Astrocyte (in vitro differentiated cells and primary cell): ENCODE results near the gene TRAK2. TPM values are rescaled to one million over a fixed set of nuclear protein-coding genes. Genes with fewer than 3 reads are reported as not detected.
A peak's percentile ranks its signal among the peaks of the same experiment; 100 is the strongest.

Source experiments
- DNase-seq: peaks from one replicate; pipeline ENCODE4 v3.0.0-alpha.2; 2010; ENCODE audit warnings: low read depth
- FAIRE-seq: peaks from 2 replicates; lab custom pipeline; 2011; peaks lifted over from hg19 to GRCh38; lab: Jason Lieb, UNC
- H2AFZ ChIP-seq: 2 replicates; pipeline ENCODE4 v1.6.0; 2012; ENCODE audit warnings: low read depth, low read length, inconsistent platforms
- H3K27ac ChIP-seq: 2 replicates; pipeline ENCODE4 v1.5.1; 2011; ENCODE audit warnings: low read depth, low read length, inconsistent platforms
- H3K27me3 ChIP-seq: 2 replicates; pipeline ENCODE4 v1.6.0; 2011; ENCODE audit warnings: low read length, inconsistent platforms; ENCODE audit not compliant: insufficient read depth
- H3K36me3 ChIP-seq: 2 replicates; pipeline ENCODE4 v1.5.1; 2011; ENCODE audit warnings: low read length, inconsistent platforms; ENCODE audit not compliant: insufficient read depth
- H3K4me1 ChIP-seq: 2 replicates; pipeline ENCODE4 v1.5.1; 2011; ENCODE audit warnings: low read length, inconsistent platforms; ENCODE audit not compliant: insufficient read depth
- H3K4me2 ChIP-seq: 2 replicates; pipeline ENCODE4 v1.6.0; 2012; ENCODE audit warnings: low read length, inconsistent platforms
- H3K4me3 ChIP-seq: 2 replicates; pipeline ENCODE4 v1.5.1; 2011; ENCODE audit warnings: low read depth, mild to moderate bottlenecking, low read length, inconsistent platforms; ENCODE audit not compliant: insufficient read depth
- H3K79me2 ChIP-seq: 2 replicates; pipeline ENCODE4 v1.6.0; 2012; ENCODE audit warnings: mild to moderate bottlenecking, low read length, inconsistent platforms; ENCODE audit not compliant: insufficient read depth
- H3K9ac ChIP-seq: 2 replicates; pipeline ENCODE4 v1.6.0; 2012; ENCODE audit warnings: mild to moderate bottlenecking, low read length, inconsistent platforms
- H3K9me3 ChIP-seq: 2 replicates; pipeline ENCODE4 v1.5.1; 2012; ENCODE audit warnings: low read depth, mild to moderate bottlenecking, low read length, inconsistent platforms; ENCODE audit not compliant: insufficient read depth
- H4K20me1 ChIP-seq: 2 replicates; pipeline ENCODE4 v1.6.0; 2012; ENCODE audit warnings: low read length, inconsistent platforms; ENCODE audit not compliant: insufficient read depth
- H3K27ac Mint-ChIP-seq: one replicate; pipeline ENCODE4 v1.8.0; 2021; ENCODE audit warnings: mild to moderate bottlenecking, mixed read lengths; ENCODE audit not compliant: unreplicated experiment
- H3K27me3 Mint-ChIP-seq: one replicate; pipeline ENCODE4 v1.8.0; 2021; ENCODE audit warnings: low read depth, mixed read lengths; ENCODE audit not compliant: unreplicated experiment
- H3K36me3 Mint-ChIP-seq: one replicate; pipeline ENCODE4 v1.8.0; 2021; ENCODE audit warnings: low read depth, mixed read lengths; ENCODE audit not compliant: unreplicated experiment
- H3K4me1 Mint-ChIP-seq: one replicate; pipeline ENCODE4 v1.8.0; 2021; ENCODE audit warnings: low read depth, mixed read lengths; ENCODE audit not compliant: unreplicated experiment
- H3K4me3 Mint-ChIP-seq: one replicate; pipeline ENCODE4 v1.8.0; 2021; ENCODE audit warnings: mild to moderate bottlenecking, moderate library complexity, mixed read lengths; ENCODE audit not compliant: unreplicated experiment
- H3K9me3 Mint-ChIP-seq: one replicate; pipeline ENCODE4 v1.8.0; 2021; ENCODE audit warnings: mild to moderate bottlenecking, mixed read lengths; ENCODE audit not compliant: unreplicated experiment
- EZH2 ChIP-seq: IDR thresholded peaks from 2 replicates; pipeline ENCODE4 v1.6.1; 2012; ENCODE audit warnings: mild to moderate bottlenecking, low read length, inconsistent platforms; ENCODE audit not compliant: insufficient read depth
- total RNA-seq: library from RNA; stranded (reverse); gene quantifications from 2 replicates; pipeline ENCODE4 v1.2.1, GENCODE V29; 2021
- TF ChIP-seq, protein P1 (sequence below): IDR thresholded peaks from 2 replicates; pipeline ENCODE4 v1.5.1; 2011; ENCODE audit warnings: low read depth, mild to moderate bottlenecking, inconsistent platforms, low read length, moderate library complexity; ENCODE audit not compliant: insufficient read depth

TRAK2 gene
- total RNA-seq, 1 donor from 2014 or later, result 39.1 TPM

DNA sequence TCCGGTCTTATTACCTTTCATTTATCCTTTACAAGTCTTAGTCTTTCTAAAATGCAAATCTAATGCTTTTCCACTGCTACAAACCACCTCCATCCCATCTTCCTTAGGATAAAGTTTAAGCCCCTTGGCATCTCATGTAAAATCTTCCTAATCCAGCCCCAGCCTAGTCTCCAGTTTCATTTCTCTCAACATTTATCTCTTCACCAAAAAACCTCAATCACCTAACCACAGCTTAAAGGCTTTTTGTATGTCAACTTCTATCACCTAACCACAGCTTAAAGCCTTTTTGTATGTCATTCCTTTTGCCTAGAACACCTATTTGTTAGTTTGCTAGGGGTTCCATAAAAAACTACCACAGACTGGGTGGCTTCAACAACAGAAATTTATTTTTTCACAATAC lies 4.2 kb downstream of the TRAK2 start:
- Histone ChIP-seq H3K27ac (no peak overlapping the region), H3K4me2 (no peak overlapping the region), H3K36me3 (no peaks in the 10 kb centered on the region), H3K4me3 (no peak overlapping the region), H2AFZ (no peak overlapping the region), H4K20me1 (peaks cover 47% of the 10 kb centered on the region), H3K27me3 (no peaks in the 10 kb centered on the region), H3K9ac (no peak overlapping the region), H3K9me3 (no peaks in the 10 kb centered on the region), H3K79me2 (peaks cover 82% of the 10 kb centered on the region), H3K4me1 (peaks cover 3% of the 10 kb centered on the region)
- Mint-ChIP-seq H3K36me3 (peaks cover 4% of the 10 kb centered on the region), H3K27me3 (no peaks in the 10 kb centered on the region), H3K4me3 (no peak overlapping the region), H3K4me1 (peaks cover 9% of the 10 kb centered on the region), H3K27ac (no peak overlapping the region), H3K9me3 (no peaks in the 10 kb centered on the region)
- TF ChIP-seq, protein P1, sequence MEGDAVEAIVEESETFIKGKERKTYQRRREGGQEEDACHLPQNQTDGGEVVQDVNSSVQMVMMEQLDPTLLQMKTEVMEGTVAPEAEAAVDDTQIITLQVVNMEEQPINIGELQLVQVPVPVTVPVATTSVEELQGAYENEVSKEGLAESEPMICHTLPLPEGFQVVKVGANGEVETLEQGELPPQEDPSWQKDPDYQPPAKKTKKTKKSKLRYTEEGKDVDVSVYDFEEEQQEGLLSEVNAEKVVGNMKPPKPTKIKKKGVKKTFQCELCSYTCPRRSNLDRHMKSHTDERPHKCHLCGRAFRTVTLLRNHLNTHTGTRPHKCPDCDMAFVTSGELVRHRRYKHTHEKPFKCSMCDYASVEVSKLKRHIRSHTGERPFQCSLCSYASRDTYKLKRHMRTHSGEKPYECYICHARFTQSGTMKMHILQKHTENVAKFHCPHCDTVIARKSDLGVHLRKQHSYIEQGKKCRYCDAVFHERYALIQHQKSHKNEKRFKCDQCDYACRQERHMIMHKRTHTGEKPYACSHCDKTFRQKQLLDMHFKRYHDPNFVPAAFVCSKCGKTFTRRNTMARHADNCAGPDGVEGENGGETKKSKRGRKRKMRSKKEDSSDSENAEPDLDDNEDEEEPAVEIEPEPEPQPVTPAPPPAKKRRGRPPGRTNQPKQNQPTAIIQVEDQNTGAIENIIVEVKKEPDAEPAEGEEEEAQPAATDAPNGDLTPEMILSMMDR, result no peak
- no peak for TF ChIP-seq EZH2
- FAIRE-seq (no peak), DNase-seq (no peak)

- no peak overlapping the region for H2AFZ ChIP-seq
- no peaks in the 10 kb centered on the region for H3K27me3 ChIP-seq
- FAIRE-seq (no peak), DNase-seq (peak; percentile 55)
- Mint-ChIP-seq H3K4me3 (no peak overlapping the region), H3K36me3 (peaks cover 4% of the 10 kb centered on the region), H3K9me3 (no peaks in the 10 kb centered on the region), H3K27me3 (no peaks in the 10 kb centered on the region), H3K4me1 (peaks cover 9% of the 10 kb centered on the region), H3K27ac (no peak overlapping the region)
- no peaks in the 10 kb centered on the region for H3K9me3 ChIP-seq
- H3K27ac ChIP-seq, result no peak overlapping the region
- H4K20me1 ChIP-seq, result peaks cover 54% of the 10 kb centered on the region
- H3K4me1 ChIP-seq, result no peaks in the 10 kb centered on the region
- H3K9ac ChIP-seq, result no peak overlapping the region
- H3K79me2 ChIP-seq, result peaks cover 79% of the 10 kb centered on the region
- TF ChIP-seq EZH2, result no peak
- TF ChIP-seq, protein P1, result no peak
- H3K36me3 ChIP-seq, result no peaks in the 10 kb centered on the region
- no peak overlapping the region for H3K4me2 ChIP-seq
- no peak overlapping the region for H3K4me3 ChIP-seq
These were observed 6.4 kb downstream of the TRAK2 start for GRCh38 chr2:201444746-201445465.

DNA sequence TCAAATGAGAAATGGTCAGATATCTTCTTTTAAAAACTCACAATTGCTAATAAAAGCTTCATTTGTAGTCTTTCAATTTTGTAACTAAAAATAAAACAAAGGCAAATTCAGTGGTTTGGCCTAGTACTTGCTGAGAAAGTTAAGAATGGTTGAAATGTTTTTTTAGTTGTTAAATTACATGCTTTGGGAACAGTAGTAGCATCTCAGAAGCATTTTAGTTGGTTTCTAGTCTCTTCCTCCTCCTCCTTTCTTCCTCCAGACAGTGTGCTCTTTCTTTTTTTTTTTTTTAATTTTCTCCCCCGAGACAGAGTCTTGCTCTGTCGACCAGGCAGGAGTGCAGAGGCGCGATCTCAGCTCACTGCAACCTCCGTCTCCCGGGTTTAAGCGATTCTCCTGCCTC lies 9.8 kb downstream of the TRAK2 start:
- H4K20me1 ChIP-seq, result peaks cover 37% of the 10 kb centered on the region
- TF ChIP-seq, protein P1, result no peak
- no peak for TF ChIP-seq EZH2
- H3K4me1 Mint-ChIP-seq, result peaks cover 5% of the 10 kb centered on the region
- no peak overlapping the region for H3K27ac ChIP-seq
- H3K27ac Mint-ChIP-seq, result no peak overlapping the region
- H3K4me2 ChIP-seq, result no peak overlapping the region
- no peak overlapping the region for H3K4me3 ChIP-seq
- FAIRE-seq, result no peak
- H3K9me3 ChIP-seq, result no peaks in the 10 kb centered on the region
- H3K27me3 Mint-ChIP-seq, result no peaks in the 10 kb centered on the region
- no peak overlapping the region for H2AFZ ChIP-seq
- H3K36me3 ChIP-seq, result no peaks in the 10 kb centered on the region
- peaks cover 76% of the 10 kb centered on the region for H3K79me2 ChIP-seq
- no peak overlapping the region for H3K4me3 Mint-ChIP-seq
- no peaks in the 10 kb centered on the region for H3K27me3 ChIP-seq
- no peaks in the 10 kb centered on the region for H3K9me3 Mint-ChIP-seq
- H3K36me3 Mint-ChIP-seq, result no peaks in the 10 kb centered on the region
- no peaks in the 10 kb centered on the region for H3K4me1 ChIP-seq
- DNase-seq, result no peak
- H3K9ac ChIP-seq, result no peak overlapping the region
